Testis (tissue), 3 donors: ENCODE results near the gene HMCN1. TPM values are rescaled to one million over a fixed set of nuclear protein-coding genes. Genes with fewer than 3 reads are reported as not detected.
A peak's percentile ranks its signal among the peaks of the same experiment; 100 is the strongest.

Experiments used
- DNase-seq: peaks from one replicate; pipeline ENCODE4 v3.0.0-alpha.2; 2019
- H3K27ac ChIP-seq, 2 donors: fragments of 200-600 bp; sonication (generic); one replicate each; pipeline ENCODE4 v1.5.1; 2019
- H3K27me3 ChIP-seq: fragments of 200-600 bp; sonication (generic); one replicate; pipeline ENCODE4 v1.5.1; 2019
- H3K36me3 ChIP-seq: fragments of 200-600 bp; sonication (generic); one replicate; pipeline ENCODE4 v1.5.1; 2017; ENCODE audit warnings: low read depth; ENCODE audit errors: missing control alignments
- H3K4me1 ChIP-seq: fragments of 200-600 bp; sonication (generic); one replicate; pipeline ENCODE4 v1.5.1; 2019
- H3K4me3 ChIP-seq, 2 donors: fragments of 200-600 bp; sonication (generic); one replicate each; pipeline ENCODE4 v1.5.1; 2017 to 2019
- H3K9me3 ChIP-seq: fragments of 200-600 bp; sonication (generic); one replicate; pipeline ENCODE4 v1.5.1; 2017
- CTCF ChIP-seq, 3 experiments: fragments of 450-650 bp in 2 of 3; fragments of 200-600 bp in 1 of 3; sonication (generic) in 1 of 3; IDR thresholded peaks; one replicate each; pipeline ENCODE4 v1.5.1; 2016 to 2019; ENCODE audit warnings: antibody characterized with exemption in 3 of 3, mild to moderate bottlenecking in 2 of 3, moderate library complexity in 1 of 3
- POLR2A ChIP-seq: fragments of 450-650 bp; IDR thresholded peaks from one replicate; pipeline ENCODE4 v1.6.1; 2017; ENCODE audit warnings: antibody characterized with exemption, mild to moderate bottlenecking, moderate library complexity
- WGBS, 2 donors: methylation state at CpG; one replicate each; pipeline ENCODE4 v1.1.5; 2018; 5-methylcytosine and 5-hydroxymethylcytosine counted together
- intact Hi-C: fragments of 100-400 bp; cut with DNase I; formaldehyde crosslinking; loops from one replicate; pipeline ENCODE4 v1.15.1; 2023; ENCODE audit warnings: low total_unique reads
- polyA plus RNA-seq: library from polyadenylated mRNA; stranded (reverse); fragments of 350-450 nt; fragmentation: Illumina TruSeq; extraction: RNeasy Lipid Tissue Mini Kit (QIAGEN cat#74804); gene quantifications from one replicate; pipeline ENCODE4 v1.2.3, GENCODE V29; 2014; ENCODE audit warnings: low read depth, low replicate concordance; ENCODE audit not compliant: insufficient read depth
- total RNA-seq, 2 donors: library from RNA; depleted of rRNA; stranded (reverse); fragments of >200 nt; gene quantifications; one replicate each; pipeline ENCODE4 v1.2.3, GENCODE V29; 2016

Gene HMCN1
- total and polyA plus RNA-seq, 3 donors from 2014 or later, result 5.2 to 6.2 (median 5.7) TPM

GRCh38 chr1:185704181-185704580 lies 30.0 kb upstream of the HMCN1 start:
- no peaks in the 10 kb centered on the region for H3K27me3 ChIP-seq
- intact Hi-C loops, result no loop called here
- TF ChIP-seq POLR2A (no peak), CTCF (IDR thresholded peaks at IDR 0.05) (no peak)
- H3K27ac ChIP-seq, result no peak overlapping the region
- no peaks in the 10 kb centered on the region for H3K4me1 ChIP-seq
- no peaks in the 10 kb centered on the region for H3K9me3 ChIP-seq
- 87 to 93% methylated on average over 3 of the region's 3 CpGs for WGBS, 2 donors
- no peaks in the 10 kb centered on the region for H3K36me3 ChIP-seq
- no peak overlapping the region for H3K4me3 ChIP-seq
- no peak for DNase-seq

GRCh38 chr1:185716095-185716494 lies 18.1 kb upstream of the HMCN1 start:
- Histone ChIP-seq H3K27me3 (no peaks in the 10 kb centered on the region), H3K4me3 (no peak overlapping the region), H3K36me3 (no peaks in the 10 kb centered on the region), H3K9me3 (no peaks in the 10 kb centered on the region), H3K4me1 (no peaks in the 10 kb centered on the region), H3K27ac (no peak overlapping the region)
- WGBS, 2 donors, result 80 to 82% methylated on average over 3 of the region's 3 CpGs
- DNase-seq, result no peak
- intact Hi-C loops, result no loop called here
- TF ChIP-seq POLR2A, result no peak
- no peak for TF ChIP-seq CTCF (IDR thresholded peaks at IDR 0.05)

GRCh38 chr1:185719021-185719420 lies 15.2 kb upstream of the HMCN1 start:
- H3K9me3 ChIP-seq, result no peaks in the 10 kb centered on the region
- peak; percentile 26 for DNase-seq
- H3K36me3 ChIP-seq, result no peaks in the 10 kb centered on the region
- no peak overlapping the region for H3K27ac ChIP-seq
- 33 to 48% methylated on average over 4 of the region's 4 CpGs for WGBS, 2 donors
- H3K4me1 ChIP-seq, result no peaks in the 10 kb centered on the region
- intact Hi-C loops, result no loop called here
- no peaks in the 10 kb centered on the region for H3K27me3 ChIP-seq
- TF ChIP-seq CTCF (IDR thresholded peaks at IDR 0.05) (no peak), POLR2A (no peak)
- H3K4me3 ChIP-seq, result no peak overlapping the region

- Histone ChIP-seq H3K9me3 (no peaks in the 10 kb centered on the region), H3K4me1 (no peaks in the 10 kb centered on the region), H3K27me3 (no peaks in the 10 kb centered on the region), H3K4me3 (no peak overlapping the region), H3K36me3 (no peaks in the 10 kb centered on the region), H3K27ac (no peak overlapping the region)
- DNase-seq, result no peak
- intact Hi-C loops, result no loop called here
- TF ChIP-seq POLR2A, result no peak
- TF ChIP-seq CTCF (IDR thresholded peaks at IDR 0.05), result peak; percentile 23 to 65 (median 34)
- 29 to 32% methylated on average over 2 of the region's 2 CpGs for WGBS, 2 donors
Observed at GRCh38 chr1:185720633-185721272, 13.4 kb upstream of the HMCN1 start.

- TF ChIP-seq CTCF (IDR thresholded peaks at IDR 0.05), result no peak
- TF ChIP-seq POLR2A, result no peak
- Histone ChIP-seq H3K36me3 (no peaks in the 10 kb centered on the region), H3K27me3 (no peaks in the 10 kb centered on the region), H3K27ac (no peak overlapping the region), H3K9me3 (no peaks in the 10 kb centered on the region), H3K4me1 (no peaks in the 10 kb centered on the region), H3K4me3 (no peak overlapping the region)
- intact Hi-C loops, result no loop called here
- DNase-seq, result no peak
Observed at GRCh38 chr1:185721553-185721952, 12.6 kb upstream of the HMCN1 start.
